ENCODE data around the gene ZAP70. TPM values are rescaled to one million over a fixed set of nuclear protein-coding genes. Genes with fewer than 3 reads are reported as not detected.

Gene ZAP70
- total RNA-seq, 1 donor from 2014 or later = not detected

GRCh38 chr2:97715951-97716694 is 2.7 kb downstream of the ZAP70 start:
- no peak for DNase-seq (ENCODE audit: low read depth, low spot score)

- no peak for DNase-seq (ENCODE audit: low read depth, low spot score)
Measured at GRCh38 chr2:97716695-97717612, 3.6 kb downstream of the ZAP70 start.

GRCh38 chr2:97717613-97717995 is 4.2 kb downstream of the ZAP70 start:
- no peak for DNase-seq (ENCODE audit: low read depth, low spot score)

- no peak for DNase-seq (ENCODE audit: low read depth, low spot score)
Measured at GRCh38 chr2:97718051-97718882, 4.9 kb downstream of the ZAP70 start.

- DNase-seq (ENCODE audit: low read depth, low spot score) = no peak
Measured at GRCh38 chr2:97718942-97719341, 5.6 kb downstream of the ZAP70 start.

- no peak for DNase-seq (ENCODE audit: low read depth, low spot score)
Measured at GRCh38 chr2:97719362-97720155, 6.2 kb downstream of the ZAP70 start.

- DNase-seq (ENCODE audit: low read depth, low spot score) = no peak
Measured at GRCh38 chr2:97720746-97721145, 7.4 kb downstream of the ZAP70 start.

GRCh38 chr2:97722227-97722626 is 8.9 kb downstream of the ZAP70 start:
- no peak for DNase-seq (ENCODE audit: low read depth, low spot score)

- no peak for DNase-seq (ENCODE audit: low read depth, low spot score)
Measured at GRCh38 chr2:97723156-97724072, 10.0 kb downstream of the ZAP70 start.

- no peak for DNase-seq (ENCODE audit: low read depth, low spot score)
Measured at GRCh38 chr2:97724073-97724410, 10.7 kb downstream of the ZAP70 start.

- DNase-seq (ENCODE audit: low read depth, low spot score) = no peak
Measured at GRCh38 chr2:97724501-97724900, 11.1 kb downstream of the ZAP70 start.

- DNase-seq (ENCODE audit: low read depth, low spot score) = no peak
Measured at GRCh38 chr2:97724946-97725688, 11.7 kb downstream of the ZAP70 start.

- DNase-seq (ENCODE audit: low read depth, low spot score) = peak; percentile 3
Measured at GRCh38 chr2:97726261-97727064, 13.1 kb downstream of the ZAP70 start.

GRCh38 chr2:97727296-97727695 is 13.9 kb downstream of the ZAP70 start:
- no peak for DNase-seq (ENCODE audit: low read depth, low spot score)

- no peak for DNase-seq (ENCODE audit: low read depth, low spot score)
Measured at GRCh38 chr2:97728091-97728731, 14.8 kb downstream of the ZAP70 start.

GRCh38 chr2:97730245-97730644 is 16.9 kb downstream of the ZAP70 start:
- no peak for DNase-seq (ENCODE audit: low read depth, low spot score)

- DNase-seq (ENCODE audit: low read depth, low spot score) = no peak
Measured at GRCh38 chr2:97731274-97732020, 18.1 kb downstream of the ZAP70 start.

Measured in pulmonary artery endothelial cell (primary cell).